Activated CD4-positive, alpha-beta T cell treated with anti-CD3 and anti-CD28 coated beads, Interleukin-2, amount 10 ng/mL, durations not matched to agents 7 days and 5 days (primary cell): ENCODE data around the gene ERG28. TPM values are rescaled to one million over a fixed set of nuclear protein-coding genes. Genes with fewer than 3 reads are reported as not detected.

ENCODE experiments used
- CTCF ChIA-PET: fragments of 350-600 bp; sonication (Branson Sonifier 250); formaldehyde crosslinking; loops from one replicate; lab custom pipeline; 2021; ENCODE audit warnings: antibody characterized with exemption; lab: Charles Lee
- POLR2A ChIA-PET: fragments of 350-600 bp; sonication (Branson Sonifier 250); formaldehyde crosslinking; loops from one replicate; lab custom pipeline; 2021; ENCODE audit warnings: antibody characterized with exemption; lab: Charles Lee
- DNase-seq: peaks from one replicate; pipeline ENCODE4 v3.0.0-alpha.2; 2020
- H3K27ac Mint-ChIP-seq: one replicate; pipeline ENCODE4 v1.8.0; 2021; ENCODE audit warnings: mild to moderate bottlenecking, moderate library complexity, mixed read lengths
- H3K27me3 Mint-ChIP-seq: one replicate; pipeline ENCODE4 v1.8.0; 2021; ENCODE audit warnings: mixed read lengths
- H3K36me3 Mint-ChIP-seq: one replicate; pipeline ENCODE4 v1.8.0; 2021; ENCODE audit warnings: low read depth, mixed read lengths
- H3K4me1 Mint-ChIP-seq: one replicate; pipeline ENCODE4 v1.8.0; 2021; ENCODE audit warnings: mixed read lengths
- H3K4me3 Mint-ChIP-seq: one replicate; pipeline ENCODE4 v1.8.0; 2021; ENCODE audit warnings: mild to moderate bottlenecking, moderate library complexity, mixed read lengths
- H3K9me3 Mint-ChIP-seq: one replicate; pipeline ENCODE4 v1.8.0; 2021; ENCODE audit warnings: mixed read lengths
- total RNA-seq, 2 experiments: library from RNA; stranded (reverse); gene quantifications; one replicate each; pipeline ENCODE4 v1.2.3, GENCODE V29; 2021

Gene ERG28
- total RNA-seq, 2 experiments from 2014 or later, result 17.3 to 21.5 TPM

DNA sequence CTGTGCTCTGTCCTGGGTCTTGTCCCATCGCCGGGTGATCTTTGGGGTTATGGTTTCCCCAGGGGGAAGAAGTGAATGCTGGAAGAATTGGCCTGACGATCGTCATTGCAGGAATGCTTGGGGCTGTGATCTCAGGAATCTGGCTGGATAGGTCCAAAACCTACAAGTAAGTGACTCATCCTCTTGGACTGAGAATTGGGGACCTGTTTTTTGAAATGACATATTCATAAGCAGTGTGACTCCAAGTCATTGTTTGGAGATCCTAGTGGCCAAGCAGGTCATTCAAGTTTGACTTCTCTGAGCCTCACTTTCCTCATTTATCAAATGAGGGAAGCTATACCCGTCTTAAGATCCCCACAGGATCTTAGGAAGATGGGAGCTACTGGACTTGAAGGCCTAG lies 25.8 kb downstream of the ERG28 start:
- ChIA-PET CTCF (interaction anchor here (0.7 to 2.1 kb wide), 3 partner anchors 9 to 58 kb away, joined by 3 to 6 read pairs (median 3); no protein-coding TSS in a partner anchor), POLR2A (interaction anchor here (0.6 kb wide), 1 partner anchor 317 kb away, joined by 3 read pairs; no protein-coding TSS in a partner anchor)
- H3K9me3 Mint-ChIP-seq, result no peaks in the 10 kb centered on the region
- H3K4me1 Mint-ChIP-seq, result no peaks in the 10 kb centered on the region
- no peak for DNase-seq
- no peak overlapping the region for H3K4me3 Mint-ChIP-seq
- no peaks in the 10 kb centered on the region for H3K27me3 Mint-ChIP-seq
- no peak overlapping the region for H3K27ac Mint-ChIP-seq
- no peaks in the 10 kb centered on the region for H3K36me3 Mint-ChIP-seq

DNA sequence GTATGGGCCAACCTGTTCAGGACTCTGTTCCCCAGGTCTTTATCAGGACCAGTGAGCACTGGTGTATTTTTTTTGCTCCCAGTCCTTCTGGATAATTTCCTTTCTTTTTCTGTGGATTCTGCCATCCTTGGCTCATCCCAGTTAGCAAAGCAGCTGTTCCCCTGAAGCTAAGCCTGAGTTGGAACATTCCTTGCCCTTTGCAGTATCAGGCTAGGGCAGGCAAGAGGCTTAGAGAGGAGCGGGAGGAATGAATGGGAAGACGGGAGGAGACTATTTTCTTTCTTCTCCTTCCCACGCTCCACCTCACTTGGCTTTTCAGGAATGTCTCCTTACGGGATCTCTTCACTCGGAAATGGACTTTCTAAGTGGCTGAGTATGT lies 29.2 kb downstream of the ERG28 start:
- Mint-ChIP-seq H3K9me3 (no peaks in the 10 kb centered on the region), H3K27me3 (no peaks in the 10 kb centered on the region), H3K4me3 (no peak overlapping the region), H3K4me1 (no peaks in the 10 kb centered on the region), H3K36me3 (no peaks in the 10 kb centered on the region), H3K27ac (no peak overlapping the region)
- POLR2A ChIA-PET, result no interaction called here
- DNase-seq, result no peak
- CTCF ChIA-PET, result interaction anchor here (1.1 kb wide), 1 partner anchor 11 kb away, joined by 3 read pairs; no protein-coding TSS in a partner anchor

DNA sequence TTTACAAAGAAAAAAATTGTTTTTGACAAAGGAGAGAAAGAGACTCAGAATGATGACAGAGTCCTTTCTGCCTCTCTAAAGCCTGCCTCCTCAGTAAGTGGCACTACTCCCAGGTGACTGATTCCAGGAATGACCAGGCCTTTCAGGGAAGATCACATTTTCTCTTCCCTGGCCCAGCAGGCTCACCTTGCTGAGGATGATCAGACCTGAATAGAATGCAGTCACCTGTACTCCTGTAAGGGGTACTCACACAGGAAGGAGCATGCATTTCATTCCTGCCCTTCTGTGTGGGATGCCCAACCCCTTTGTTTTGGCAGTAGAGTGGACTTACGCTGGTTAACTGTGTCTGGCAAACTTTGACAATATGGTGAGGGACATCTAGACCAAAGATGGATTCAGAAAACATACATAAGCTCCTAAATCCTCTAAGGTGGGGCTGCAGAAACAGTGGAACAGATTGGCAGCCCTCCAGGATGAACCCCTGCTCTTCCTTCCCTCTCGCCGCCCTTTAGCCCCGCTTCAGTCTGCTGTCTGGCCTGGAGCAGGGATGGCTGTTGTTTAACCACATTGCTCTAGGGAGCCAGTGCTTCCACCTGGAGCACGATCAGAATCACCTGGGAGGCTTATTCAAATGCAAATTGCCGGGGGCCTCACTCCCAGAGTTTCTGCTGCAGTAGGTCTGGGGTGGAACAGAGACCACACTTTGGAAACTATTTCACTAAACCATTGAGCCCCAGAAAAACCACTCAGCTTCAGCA lies 29.8 kb downstream of the ERG28 start:
- H3K27ac Mint-ChIP-seq, result no peak overlapping the region
- H3K36me3 Mint-ChIP-seq, result no peaks in the 10 kb centered on the region
- CTCF ChIA-PET, result no interaction called here

DNA sequence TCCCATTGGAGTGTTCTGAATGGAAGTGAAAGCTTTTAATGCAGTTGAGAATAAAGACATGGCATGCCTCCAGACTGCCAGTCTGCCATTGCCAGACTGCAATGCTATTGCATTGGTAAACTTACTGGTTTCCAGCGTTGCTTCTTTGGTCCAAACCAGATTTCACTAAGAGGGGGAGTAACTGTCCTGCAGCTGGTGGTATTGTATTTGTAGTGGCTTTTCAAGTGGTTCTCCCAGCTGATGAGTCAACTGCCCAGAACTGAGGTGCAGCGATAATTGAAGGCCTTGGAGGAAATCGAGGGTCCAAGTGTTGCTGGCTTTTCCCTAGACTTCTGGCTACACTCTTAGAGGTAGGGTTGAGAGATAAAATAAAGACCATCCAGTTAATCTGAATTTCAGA lies 31.9 kb downstream of the ERG28 start:
- CTCF ChIA-PET, result interaction anchor here (0.7 kb wide), 1 partner anchor 527 kb away, joined by 4 read pairs; no protein-coding TSS in a partner anchor

More for the DNA sequence above, 29.8 kb downstream of the ERG28 start:
- no peak for DNase-seq
- POLR2A ChIA-PET, result no interaction called here
- Mint-ChIP-seq H3K9me3 (no peaks in the 10 kb centered on the region), H3K4me3 (no peak overlapping the region), H3K4me1 (no peaks in the 10 kb centered on the region), H3K27me3 (no peaks in the 10 kb centered on the region)

DNA sequence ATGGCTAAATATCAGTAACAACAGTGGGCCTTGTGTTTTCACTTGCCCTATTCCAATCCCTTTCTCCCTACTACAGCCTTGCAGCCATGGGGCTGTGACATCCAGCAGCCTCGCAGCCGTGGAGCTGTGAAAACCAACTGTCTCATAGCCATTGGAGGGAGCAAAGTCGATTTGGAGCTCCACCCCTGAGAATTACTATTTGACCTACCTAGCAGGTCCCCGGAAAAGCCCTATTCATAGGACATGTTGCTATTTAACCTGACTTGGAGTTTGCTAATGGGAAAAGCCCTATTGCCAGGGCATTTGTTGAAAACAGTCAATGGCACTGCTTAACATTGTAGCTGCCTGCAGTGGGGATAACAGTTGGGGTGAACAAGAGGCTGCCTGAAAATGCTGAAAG lies 33.3 kb downstream of the ERG28 start:
- no peaks in the 10 kb centered on the region for H3K27me3 Mint-ChIP-seq
- H3K4me1 Mint-ChIP-seq, result no peaks in the 10 kb centered on the region
- H3K4me3 Mint-ChIP-seq, result no peak overlapping the region
- H3K9me3 Mint-ChIP-seq, result no peaks in the 10 kb centered on the region
- POLR2A ChIA-PET, result no interaction called here
- DNase-seq, result no peak
- no peak overlapping the region for H3K27ac Mint-ChIP-seq
- H3K36me3 Mint-ChIP-seq, result no peaks in the 10 kb centered on the region
- CTCF ChIA-PET, result no interaction called here

More for the DNA sequence above, 31.9 kb downstream of the ERG28 start:
- Mint-ChIP-seq H3K4me1 (no peaks in the 10 kb centered on the region), H3K36me3 (no peaks in the 10 kb centered on the region), H3K9me3 (no peaks in the 10 kb centered on the region), H3K4me3 (no peak overlapping the region), H3K27me3 (no peaks in the 10 kb centered on the region), H3K27ac (no peak overlapping the region)
- no peak for DNase-seq
- POLR2A ChIA-PET, result interaction anchor here (0.6 kb wide), 1 partner anchor 19 kb away, joined by 5 read pairs; no protein-coding TSS in a partner anchor

DNA sequence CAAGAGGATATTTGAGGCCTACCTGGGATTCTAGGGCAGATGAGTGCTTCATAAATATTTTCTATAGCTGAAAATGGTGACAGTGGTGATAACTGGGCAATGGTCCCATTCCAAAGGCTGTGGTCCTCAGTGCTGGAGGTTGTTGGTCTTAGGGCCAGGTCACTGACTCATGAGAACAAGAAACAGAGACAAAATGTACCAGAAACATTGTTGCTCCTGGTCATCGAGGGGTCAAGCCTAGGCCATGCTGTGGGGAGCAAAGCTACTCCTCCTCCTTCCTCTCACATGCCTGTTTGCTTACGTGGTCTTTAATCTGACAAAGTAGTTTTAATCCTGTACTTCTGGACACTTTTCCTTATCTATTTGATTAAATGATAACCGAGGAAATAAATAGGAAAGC lies 33.8 kb downstream of the ERG28 start:
- H3K27ac Mint-ChIP-seq, result no peak overlapping the region
- no peaks in the 10 kb centered on the region for H3K9me3 Mint-ChIP-seq
- DNase-seq, result no peak
- no peaks in the 10 kb centered on the region for H3K27me3 Mint-ChIP-seq
- ChIA-PET CTCF (interaction anchor here (1.5 kb wide), 1 partner anchor 49 kb away, joined by 3 read pairs; no protein-coding TSS in a partner anchor), POLR2A (no interaction called here)
- no peaks in the 10 kb centered on the region for H3K4me1 Mint-ChIP-seq
- H3K4me3 Mint-ChIP-seq, result no peak overlapping the region
- H3K36me3 Mint-ChIP-seq, result no peaks in the 10 kb centered on the region

DNA sequence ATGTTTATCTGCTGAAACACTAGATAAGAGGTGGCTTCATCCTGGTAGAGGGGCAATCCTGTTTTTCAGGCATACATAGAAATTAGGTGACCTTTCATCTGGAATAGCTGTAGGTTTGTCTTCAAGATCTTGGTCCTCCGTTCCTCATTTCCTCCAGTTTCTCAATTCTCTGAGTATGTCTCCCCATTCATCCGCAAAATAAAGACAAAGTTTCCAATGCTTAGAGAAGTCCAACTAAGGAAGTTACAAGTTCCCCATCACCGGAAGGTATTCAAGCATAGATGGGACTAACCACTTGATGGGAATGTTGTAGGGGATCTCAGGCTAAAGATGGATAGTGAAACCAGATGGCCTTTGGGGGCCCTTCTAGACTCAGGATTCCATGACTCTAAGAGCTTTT lies 34.3 kb downstream of the ERG28 start:
- Mint-ChIP-seq H3K27me3 (no peaks in the 10 kb centered on the region), H3K36me3 (no peaks in the 10 kb centered on the region), H3K4me1 (no peaks in the 10 kb centered on the region), H3K27ac (no peak overlapping the region), H3K9me3 (no peaks in the 10 kb centered on the region), H3K4me3 (no peak overlapping the region)
- CTCF ChIA-PET, result interaction anchor here (1.5 kb wide), 1 partner anchor 49 kb away, joined by 3 read pairs; no protein-coding TSS in a partner anchor
- DNase-seq, result no peak
- POLR2A ChIA-PET, result no interaction called here

DNA sequence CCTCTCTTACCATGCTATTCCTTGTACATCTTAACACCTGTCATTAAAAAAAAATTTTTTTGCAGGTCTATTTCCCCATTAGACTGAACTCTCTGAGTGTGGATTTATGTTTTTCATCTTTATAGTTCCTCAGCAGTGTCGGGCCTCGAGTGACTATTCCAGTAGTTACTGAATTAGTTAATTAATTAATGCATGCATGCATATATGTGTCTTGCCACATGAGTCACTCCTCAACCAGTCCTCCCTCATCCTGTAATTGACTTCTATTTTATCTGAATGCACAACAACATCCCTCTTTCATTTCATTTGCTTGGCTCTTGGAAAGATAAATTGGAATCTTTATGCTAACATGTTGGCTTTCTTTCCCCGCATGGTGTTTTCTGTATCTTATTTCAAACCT lies 35.6 kb downstream of the ERG28 start:
- no peaks in the 10 kb centered on the region for H3K27me3 Mint-ChIP-seq
- CTCF ChIA-PET, result interaction anchor here (1.0 to 1.5 kb wide), 2 partner anchors 12 kb away, joined by 3 read pairs; no protein-coding TSS in a partner anchor
- H3K9me3 Mint-ChIP-seq, result no peaks in the 10 kb centered on the region
- no peaks in the 10 kb centered on the region for H3K4me1 Mint-ChIP-seq
- POLR2A ChIA-PET, result interaction anchor here (0.6 kb wide), 1 partner anchor 10 kb away, joined by 3 read pairs; no protein-coding TSS in a partner anchor
- no peaks in the 10 kb centered on the region for H3K36me3 Mint-ChIP-seq
- H3K4me3 Mint-ChIP-seq, result no peak overlapping the region
- DNase-seq, result no peak
- H3K27ac Mint-ChIP-seq, result no peak overlapping the region

DNA sequence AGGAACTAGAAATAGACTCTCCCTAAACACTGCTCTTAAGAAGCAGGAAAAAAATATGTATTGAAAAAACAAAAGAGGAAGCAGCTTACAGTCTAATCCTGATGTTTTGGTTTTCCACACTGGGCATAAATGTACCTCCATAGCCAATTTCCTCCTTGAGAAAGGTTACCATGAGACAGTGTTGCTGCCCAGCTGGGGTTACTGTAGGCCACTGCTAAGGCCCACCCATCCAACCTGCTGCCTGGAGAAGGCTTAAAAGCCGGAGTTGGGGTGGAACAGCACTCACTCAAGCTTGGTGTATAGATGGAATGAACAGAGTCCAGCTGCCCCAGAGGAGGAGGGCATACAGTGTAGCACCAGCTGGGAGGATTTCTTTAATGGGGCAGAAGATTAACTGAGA lies 41.1 kb downstream of the ERG28 start:
- CTCF ChIA-PET, result interaction anchor here (1.2 to 1.4 kb wide), 4 partner anchors 9 to 768 kb away, joined by 3 to 5 read pairs (median 4); no protein-coding TSS in a partner anchor

DNA sequence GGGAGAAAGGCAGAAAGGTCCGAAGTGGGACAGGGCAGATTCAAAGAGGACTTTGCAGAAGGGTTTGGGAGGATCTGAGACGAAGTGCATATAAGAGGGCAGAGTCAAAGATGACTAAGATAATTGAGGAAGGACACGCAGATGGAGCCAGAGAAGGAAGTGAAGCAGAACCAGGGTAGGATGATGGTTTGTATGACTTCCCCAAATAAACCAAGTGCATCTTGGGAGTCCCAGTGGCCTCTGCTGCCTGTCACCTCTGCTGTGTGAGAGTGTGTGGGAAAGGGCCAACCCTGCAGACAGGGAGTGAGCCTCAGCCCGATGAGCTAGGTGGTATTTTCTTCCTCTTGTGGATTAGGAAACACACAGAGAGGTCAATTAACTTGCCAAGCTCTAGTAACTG lies 45.5 kb downstream of the ERG28 start:
- no peak for DNase-seq
- Mint-ChIP-seq H3K4me1 (no peaks in the 10 kb centered on the region), H3K27ac (no peak overlapping the region), H3K36me3 (no peaks in the 10 kb centered on the region), H3K27me3 (no peaks in the 10 kb centered on the region), H3K4me3 (no peak overlapping the region), H3K9me3 (peaks cover 11% of the 10 kb centered on the region)
- POLR2A ChIA-PET, result interaction anchor here (0.7 kb wide), 1 partner anchor 10 kb away, joined by 3 read pairs; no protein-coding TSS in a partner anchor
- CTCF ChIA-PET, result no interaction called here

More for the DNA sequence above, 41.1 kb downstream of the ERG28 start:
- peaks cover 3% of the 10 kb centered on the region for H3K9me3 Mint-ChIP-seq
- POLR2A ChIA-PET, result no interaction called here
- H3K27me3 Mint-ChIP-seq, result no peaks in the 10 kb centered on the region
- H3K4me3 Mint-ChIP-seq, result no peak overlapping the region
- no peaks in the 10 kb centered on the region for H3K36me3 Mint-ChIP-seq
- H3K27ac Mint-ChIP-seq, result no peak overlapping the region
- DNase-seq, result no peak
- H3K4me1 Mint-ChIP-seq, result no peaks in the 10 kb centered on the region

DNA sequence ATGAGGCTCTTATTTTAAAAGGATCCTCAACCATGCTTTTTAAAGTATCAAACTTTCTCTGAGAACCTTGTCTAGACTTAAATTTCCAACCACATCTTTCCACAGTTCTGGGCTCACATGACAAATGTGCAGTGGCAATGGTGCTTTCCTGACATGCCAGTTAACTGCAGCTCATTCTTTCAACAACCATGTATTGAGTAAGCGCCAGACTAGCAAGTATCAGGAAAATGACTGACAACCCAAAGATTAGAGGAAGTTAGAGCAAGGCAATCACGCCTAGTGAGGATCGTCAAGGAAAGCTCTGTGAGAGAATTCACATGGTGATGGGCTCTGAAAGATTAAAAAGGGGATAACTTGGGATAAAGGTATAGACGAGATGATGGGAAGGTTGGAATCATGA lies 46.5 kb downstream of the ERG28 start:
- Mint-ChIP-seq H3K4me3 (no peak overlapping the region), H3K9me3 (peaks cover 11% of the 10 kb centered on the region), H3K4me1 (no peaks in the 10 kb centered on the region), H3K27me3 (no peaks in the 10 kb centered on the region), H3K36me3 (no peaks in the 10 kb centered on the region), H3K27ac (no peak overlapping the region)
- no peak for DNase-seq
- ChIA-PET CTCF (interaction anchor here (0.6 kb wide), 1 partner anchor 909 kb away, joined by 4 read pairs; no protein-coding TSS in a partner anchor), POLR2A (no interaction called here)

DNA sequence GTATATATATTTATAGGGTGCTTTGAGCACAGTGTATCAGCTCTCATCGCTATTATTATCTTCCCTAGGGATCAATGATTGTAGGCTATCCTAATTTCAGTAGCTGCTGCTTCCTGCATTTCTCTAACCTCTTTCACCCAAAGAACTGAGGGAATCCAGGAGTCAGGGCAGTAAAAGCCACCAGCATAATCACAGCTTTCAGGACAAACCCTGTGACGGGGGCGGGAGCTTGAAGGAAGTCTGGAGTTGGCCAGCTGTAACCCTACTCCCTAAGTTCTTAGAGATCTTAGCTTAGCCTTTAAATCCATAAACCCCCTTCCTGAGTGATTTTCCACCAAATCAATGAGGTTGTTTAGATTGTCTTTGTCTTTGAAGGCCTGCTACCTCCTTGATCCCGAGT lies 48.5 kb downstream of the ERG28 start:
- no peak overlapping the region for H3K4me3 Mint-ChIP-seq
- H3K27ac Mint-ChIP-seq, result no peak overlapping the region
- no peak for DNase-seq
- ChIA-PET POLR2A (no interaction called here), CTCF (no interaction called here)
- H3K36me3 Mint-ChIP-seq, result peaks cover 2% of the 10 kb centered on the region
- peaks cover 17% of the 10 kb centered on the region for H3K9me3 Mint-ChIP-seq
- no peaks in the 10 kb centered on the region for H3K27me3 Mint-ChIP-seq
- no peaks in the 10 kb centered on the region for H3K4me1 Mint-ChIP-seq

DNA sequence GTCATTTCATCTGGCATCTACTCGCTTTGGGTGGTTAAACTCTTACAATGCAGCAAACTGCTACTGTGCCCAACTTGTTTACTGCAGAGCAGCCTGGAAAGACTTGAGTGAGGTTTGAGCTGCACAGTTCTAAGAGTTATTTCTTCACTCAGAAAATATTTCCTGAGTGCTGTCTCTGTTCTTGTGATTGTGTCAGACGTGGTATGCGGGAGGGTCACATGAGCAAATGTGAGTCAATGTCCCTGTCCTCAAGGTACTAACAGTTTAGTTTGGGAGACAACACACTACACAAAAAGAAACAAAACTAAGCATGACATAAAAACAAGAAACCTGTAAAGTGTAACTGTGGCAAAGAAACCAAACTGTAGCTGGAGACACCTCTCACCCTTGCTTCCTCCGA lies 49.8 kb downstream of the ERG28 start:
- H3K27me3 Mint-ChIP-seq, result no peaks in the 10 kb centered on the region
- ChIA-PET POLR2A (no interaction called here), CTCF (interaction anchor here (1.4 kb wide), 1 partner anchor 9 kb away, joined by 5 read pairs; no protein-coding TSS in a partner anchor)
- H3K4me3 Mint-ChIP-seq, result no peak overlapping the region
- H3K9me3 Mint-ChIP-seq, result peaks cover 17% of the 10 kb centered on the region
- H3K4me1 Mint-ChIP-seq, result no peaks in the 10 kb centered on the region
- no peak overlapping the region for H3K27ac Mint-ChIP-seq
- no peak for DNase-seq
- peaks cover 2% of the 10 kb centered on the region for H3K36me3 Mint-ChIP-seq
